Adipose tissue (tissue), 3 donors: ENCODE results near the gene KLF16. TPM values are rescaled to one million over a fixed set of nuclear protein-coding genes. Genes with fewer than 3 reads are reported as not detected.

Source experiments
- H3K27ac ChIP-seq: one replicate; pipeline ENCODE4 v1.5.1; 2013; ENCODE audit warnings: low read depth, low read length
- WGBS, 3 donors: extraction: QIAGEN DNeasy Blood & Tissue Kit; methylation state at CpG; one replicate each; pipeline ENCODE4 v1.1.7; 2013; 5-methylcytosine and 5-hydroxymethylcytosine counted together
- polyA plus RNA-seq, 3 donors: library from polyadenylated mRNA; stranded (reverse); fragments of 200-250 nt; gene quantifications; one replicate each; pipeline ENCODE4 v1.2.3, GENCODE V29; 2013
- donor health status: healthy with polysubstance abuse.
- donor health status: Bipolar disorder and iron deficiency.
- donor health status: healthy.

Gene KLF16
- polyA plus RNA-seq, 3 donors: 3.7 to 14.4 (median 9.8) TPM

- 53 to 72% (median 67%) methylated on average over 28 of the region's 28 CpGs for WGBS, 3 donors
- H3K27ac ChIP-seq: no peak overlapping the region
Measured at GRCh38 chr19:1807030-1807694, 56.2 kb downstream of the KLF16 start.

DNA sequence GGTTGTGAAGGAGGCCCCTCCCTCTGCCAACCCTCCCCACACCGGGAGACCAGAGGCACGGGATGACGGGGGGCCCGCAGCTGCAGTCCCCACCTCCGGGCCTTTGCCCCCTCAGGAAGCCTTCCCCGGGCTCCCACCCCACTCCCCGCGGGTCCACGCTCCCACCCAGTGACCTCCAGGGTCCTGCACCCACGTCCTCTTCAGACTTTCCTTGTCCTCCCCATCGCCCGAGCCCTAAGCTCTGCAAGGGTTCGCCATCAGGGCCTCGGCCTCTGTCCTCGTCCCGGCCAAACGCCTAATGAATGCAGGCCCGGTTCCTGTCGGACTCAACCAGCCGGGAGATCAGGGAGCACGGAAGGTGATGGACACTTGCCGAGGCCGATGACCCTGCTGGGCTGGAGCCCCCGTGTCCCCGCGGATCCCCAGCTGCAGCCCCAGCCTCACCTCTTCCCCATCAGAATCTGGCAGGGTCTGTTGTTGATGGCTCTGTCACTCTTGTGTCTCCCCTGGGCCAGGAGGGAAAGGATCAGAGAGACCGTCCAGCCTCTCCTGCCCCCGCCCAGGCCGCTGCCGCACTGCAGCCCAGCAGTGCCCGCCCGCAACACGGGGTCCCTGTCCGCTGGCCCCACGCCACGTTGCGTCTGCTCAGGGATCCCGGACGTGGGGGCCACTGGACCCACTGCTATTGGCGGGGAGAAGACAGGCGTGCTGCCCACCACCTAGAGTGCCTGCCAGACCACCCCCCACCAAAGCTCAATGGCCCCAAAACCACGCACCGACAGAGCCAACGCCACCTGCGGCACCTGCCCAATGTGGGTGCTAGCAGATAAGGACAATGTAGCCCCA, 57.0 kb downstream of the KLF16 start:
- H3K27ac ChIP-seq: no peak overlapping the region
- WGBS, 3 donors: 75 to 85% (median 80%) methylated on average over 42 to 45 of the region's 45 CpGs

DNA sequence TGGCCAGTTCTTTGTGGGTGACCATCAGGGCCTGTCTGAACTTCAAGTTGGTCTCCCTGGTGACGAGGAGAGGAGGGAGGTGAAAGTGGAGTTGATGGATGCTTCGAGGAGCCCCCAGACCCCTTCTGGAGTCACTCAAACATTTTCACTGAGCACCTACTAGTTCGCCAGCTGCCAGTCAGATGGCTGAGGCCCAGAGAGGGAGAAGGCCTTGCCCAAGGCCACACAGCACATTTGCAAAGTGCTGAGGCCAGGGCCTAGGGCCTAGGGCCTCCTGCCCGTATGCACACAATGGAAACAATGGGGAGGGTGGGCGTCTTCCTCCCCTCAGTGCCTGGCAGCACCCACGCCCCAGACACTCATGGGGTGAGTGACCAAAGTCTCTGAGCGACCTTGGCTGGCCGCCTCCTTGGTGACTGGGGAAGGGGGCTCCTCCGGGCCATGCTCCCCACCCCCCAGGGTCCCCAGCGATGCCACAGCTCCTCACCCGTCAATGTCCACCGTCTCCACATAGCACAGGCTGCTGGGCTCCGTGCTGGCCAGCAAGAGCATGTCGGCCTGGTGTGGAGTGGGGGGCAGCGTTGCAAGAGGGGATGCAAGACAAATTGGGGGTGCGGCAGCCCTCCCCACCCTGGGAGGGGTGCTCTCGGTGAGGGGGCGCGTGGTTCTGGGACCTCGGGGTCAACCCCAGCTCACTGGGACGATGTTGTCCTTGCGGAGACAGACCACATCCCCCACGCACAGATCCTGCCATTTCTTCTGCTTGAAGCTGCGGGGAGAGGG, 57.8 kb downstream of the KLF16 start:
- no peak overlapping the region for H3K27ac ChIP-seq
- 87 to 92% (median 90%) methylated on average over 24 of the region's 24 CpGs for WGBS, 3 donors

- H3K27ac ChIP-seq: no peak overlapping the region
- WGBS, 3 donors: 91 to 94% (median 92%) methylated on average over 5 to 6 of the region's 6 CpGs
Measured at GRCh38 chr19:1804858-1805257, 58.5 kb downstream of the KLF16 start.

Other genes with a start within 250 kb of the KLF16 start
- 10 to 100 TPM; 23.3 to 28.8 (median 26.2) TPM for gene TCF3, start 211.0 kb downstream of the KLF16 start, polyA plus RNA-seq
- not detected for gene ONECUT3, start 110.1 kb downstream of the KLF16 start, polyA plus RNA-seq
- gene ATP8B3, start 51.3 kb downstream of the KLF16 start, polyA plus RNA-seq: 1 to 10 TPM in 1 of 3 donors, under 1 TPM in 2; 0.33 to 1.8 (median 0.80) TPM
- gene REXO1, start 15.1 kb downstream of the KLF16 start, polyA plus RNA-seq: 10 to 100 TPM; 11.0 to 29.2 (median 23.5) TPM
- 10 to 100 TPM; 46.1 to 92.9 (median 59.2) TPM for gene ABHD17A, start 21.9 kb upstream of the KLF16 start, polyA plus RNA-seq
- gene ADAT3, start 41.8 kb upstream of the KLF16 start, polyA plus RNA-seq: 1 to 10 TPM; 2.2 to 4.2 (median 4.2) TPM
- 10 to 100 TPM; 18.7 to 29.2 (median 24.0) TPM for gene SCAMP4, start 41.8 kb upstream of the KLF16 start, polyA plus RNA-seq
- gene CSNK1G2, start 77.6 kb upstream of the KLF16 start, polyA plus RNA-seq: 10 to 100 TPM; 24.6 to 73.9 (median 42.8) TPM
- 10 to 100 TPM; 32.5 to 57.5 (median 47.4) TPM for gene BTBD2, start 152.1 kb upstream of the KLF16 start, polyA plus RNA-seq
- gene MKNK2, start 187.7 kb upstream of the KLF16 start, polyA plus RNA-seq: 100 to 1,000 TPM; 175 to 226 (median 190) TPM
- 10 to 100 TPM; 10.1 to 35.7 (median 28.6) TPM for gene MOB3A, start 232.7 kb upstream of the KLF16 start, polyA plus RNA-seq
- 10 to 100 TPM in 2 of 3 donors, 1 to 10 TPM in 1; 6.5 to 18.7 (median 17.0) TPM for gene IZUMO4, start 233.3 kb upstream of the KLF16 start, polyA plus RNA-seq